Activated T-cell treated with anti-CD3 and anti-CD28 coated beads, Interleukin-2, amount 50 U/mL, for 1 hour (primary cell): ENCODE data around the gene PRKAR1B.
"Not testable (repeated sequence)": the region's sequence is repeated elsewhere in the genome, so short reads cannot be mapped to it uniquely, and the experiment has no call there.

ENCODE experiments used
- DNase-seq: peaks from one replicate; pipeline ENCODE4 v3.0.0-alpha.2; 2020

Gene PRKAR1B

DNA sequence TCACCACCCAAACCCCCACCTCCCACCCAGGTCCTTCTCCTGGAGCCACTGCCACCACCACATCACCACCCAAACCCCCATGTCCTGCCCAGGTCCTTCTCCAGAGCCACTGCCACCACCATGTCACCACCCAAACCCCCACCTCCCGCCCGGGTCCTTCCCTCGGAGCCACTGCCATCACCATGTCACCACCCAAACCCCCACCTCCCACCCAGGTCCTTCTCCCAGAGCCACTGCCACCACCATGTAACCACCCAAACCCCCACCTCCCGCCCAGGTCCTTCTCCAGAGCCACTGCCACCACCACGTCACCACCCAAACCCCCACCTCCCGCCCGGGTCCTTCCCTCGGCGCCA is 175.5 kb downstream of the PRKAR1B start:
- not testable (repeated sequence) for DNase-seq

DNA sequence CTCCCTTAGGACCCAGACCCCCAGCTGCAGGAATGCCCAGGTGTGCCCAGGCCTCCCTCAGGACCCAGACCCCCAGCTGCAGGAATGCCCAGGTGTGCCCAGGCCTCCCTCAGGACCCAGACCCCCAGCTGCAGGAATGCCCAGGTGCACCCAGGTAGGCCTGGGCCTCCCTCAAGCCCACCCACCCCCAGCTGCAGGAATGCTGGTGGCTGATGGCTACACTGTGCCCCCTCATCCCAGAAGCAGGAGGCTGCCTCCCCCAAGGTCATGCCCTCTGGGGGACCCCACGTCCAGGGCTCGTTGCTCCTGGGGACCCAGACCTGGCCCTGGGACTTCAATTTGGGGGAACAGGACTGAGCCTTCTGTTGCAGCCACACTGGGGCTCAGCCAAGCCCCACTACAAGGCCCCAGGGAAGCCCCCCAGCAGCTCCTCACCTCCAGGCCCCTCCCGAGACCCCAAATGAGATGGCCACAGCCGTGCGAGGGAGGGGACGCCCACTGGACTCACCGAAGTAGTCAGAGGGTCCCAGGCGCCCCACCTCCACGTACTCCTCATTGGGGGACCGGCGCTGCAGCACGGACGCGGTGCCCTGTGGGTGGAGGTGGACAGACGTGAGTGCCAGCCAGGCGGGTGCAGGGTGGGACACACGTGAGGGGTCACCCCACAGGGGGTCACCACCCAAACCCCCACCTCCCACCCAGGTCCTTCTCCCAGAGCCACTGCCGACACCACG is 176.0 kb downstream of the PRKAR1B start:
- no peak for DNase-seq

DNA sequence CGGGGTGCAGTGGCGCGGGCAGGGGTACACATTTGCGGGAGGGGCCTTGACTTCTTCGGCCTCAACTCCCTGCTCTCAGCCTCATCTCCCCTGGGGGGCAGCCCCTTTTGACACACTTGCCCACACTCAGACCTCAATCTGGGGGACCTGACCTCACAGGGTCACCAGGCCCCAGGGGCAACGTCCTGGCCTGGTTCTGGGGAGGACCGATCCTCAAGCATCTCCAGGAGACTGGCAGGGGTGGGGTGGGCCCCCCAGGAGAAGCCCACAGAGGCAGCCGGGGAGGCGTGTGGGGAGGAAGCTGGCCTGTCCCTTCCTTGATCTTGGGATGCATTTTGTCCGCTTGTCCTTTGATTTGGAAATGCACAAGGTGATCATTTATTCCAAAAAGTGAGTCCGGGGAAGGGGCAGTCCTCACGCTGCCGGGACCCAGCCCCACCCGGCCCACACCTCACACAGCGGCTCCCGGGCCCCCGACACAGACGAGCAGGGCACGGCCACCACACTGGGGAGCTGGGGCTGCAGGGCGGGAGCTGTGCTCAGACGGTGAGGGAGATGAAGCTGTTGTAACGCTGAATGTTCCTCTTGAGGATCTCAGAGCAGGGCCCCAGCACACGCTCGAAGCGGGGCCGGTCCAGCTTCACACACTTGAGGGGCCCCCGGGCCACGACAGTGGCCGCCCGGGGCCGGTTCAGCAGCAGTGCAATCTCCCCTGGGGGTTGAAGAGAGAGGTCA is 177.0 kb downstream of the PRKAR1B start:
- no peak for DNase-seq

DNA sequence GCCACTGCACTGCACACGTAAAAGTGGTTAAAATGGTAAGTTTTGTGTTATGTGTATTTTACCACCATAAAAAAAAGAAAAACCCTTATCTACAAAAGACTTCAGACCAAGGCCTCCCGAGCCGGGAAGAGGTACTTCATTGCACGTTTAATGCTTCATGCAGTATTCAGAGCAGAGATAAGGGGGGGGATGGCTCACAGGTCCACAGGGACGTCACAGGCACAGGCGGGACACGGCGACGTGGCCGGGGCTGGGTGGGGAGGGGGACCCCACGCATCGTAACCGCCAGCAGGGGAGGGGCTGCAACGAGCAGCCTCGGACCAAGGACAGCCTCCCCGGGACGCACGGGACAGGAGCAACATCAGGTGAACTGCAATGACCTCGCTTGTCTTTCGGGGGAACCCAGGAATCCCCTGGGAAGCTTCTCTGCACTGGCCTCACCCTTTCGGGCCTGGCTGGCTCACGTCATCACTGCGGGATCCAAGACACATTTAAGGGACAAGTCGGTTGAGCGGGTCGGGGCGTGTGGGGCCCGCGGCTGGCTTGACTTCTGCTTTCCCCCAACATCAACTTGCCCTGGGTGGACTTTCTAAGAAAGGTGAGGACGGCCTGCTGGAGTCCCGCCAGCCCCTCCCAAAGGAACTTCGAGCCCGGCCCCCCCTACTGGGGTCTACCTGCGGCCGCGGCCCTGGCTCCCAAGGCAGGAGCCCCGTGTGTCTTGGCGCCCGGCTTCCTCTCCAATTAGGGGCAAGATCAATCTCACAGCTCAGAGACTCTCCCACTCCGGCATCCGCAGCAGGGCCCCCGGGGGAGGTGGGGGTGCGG is 177.8 kb downstream of the PRKAR1B start:
- DNase-seq: no peak

DNA sequence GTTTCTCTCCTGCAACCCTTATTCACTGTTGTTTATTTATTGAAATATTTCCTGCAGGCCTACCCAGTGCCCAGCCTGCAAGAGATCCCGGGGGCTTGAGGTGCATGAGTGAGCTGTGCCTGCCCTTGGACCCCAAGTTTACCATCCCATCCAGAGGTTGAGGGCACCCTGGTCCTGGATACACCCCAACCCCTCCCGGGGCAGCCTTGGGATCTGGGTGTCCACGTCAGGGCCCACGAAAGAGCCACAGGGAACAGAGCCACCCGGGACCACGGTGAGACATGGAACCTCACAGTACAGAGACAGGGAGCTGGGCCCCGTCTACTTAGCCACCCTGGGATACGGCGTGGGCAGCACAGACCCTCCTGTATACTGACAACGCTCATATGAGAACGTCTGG is 178.7 kb downstream of the PRKAR1B start:
- DNase-seq: no peak

DNA sequence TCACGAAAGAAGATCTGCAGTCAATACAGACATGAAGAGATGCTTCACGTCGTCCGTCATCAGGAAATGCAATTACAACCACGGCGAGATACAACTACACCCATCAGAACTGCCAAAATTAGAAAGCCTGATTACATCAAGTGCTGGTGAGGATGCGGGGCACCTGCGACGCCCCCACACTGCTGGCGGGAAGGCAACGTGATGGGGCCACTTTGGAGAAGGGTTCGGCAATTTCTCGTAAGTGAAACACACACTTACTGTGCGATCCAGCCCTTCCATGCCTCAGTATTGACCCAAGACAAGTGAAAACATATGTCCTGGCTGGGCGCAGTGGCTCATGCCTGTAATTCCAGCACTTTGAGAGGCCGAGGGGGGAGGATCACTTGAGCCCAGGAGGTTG is 181.6 kb downstream of the PRKAR1B start:
- DNase-seq: no peak

DNA sequence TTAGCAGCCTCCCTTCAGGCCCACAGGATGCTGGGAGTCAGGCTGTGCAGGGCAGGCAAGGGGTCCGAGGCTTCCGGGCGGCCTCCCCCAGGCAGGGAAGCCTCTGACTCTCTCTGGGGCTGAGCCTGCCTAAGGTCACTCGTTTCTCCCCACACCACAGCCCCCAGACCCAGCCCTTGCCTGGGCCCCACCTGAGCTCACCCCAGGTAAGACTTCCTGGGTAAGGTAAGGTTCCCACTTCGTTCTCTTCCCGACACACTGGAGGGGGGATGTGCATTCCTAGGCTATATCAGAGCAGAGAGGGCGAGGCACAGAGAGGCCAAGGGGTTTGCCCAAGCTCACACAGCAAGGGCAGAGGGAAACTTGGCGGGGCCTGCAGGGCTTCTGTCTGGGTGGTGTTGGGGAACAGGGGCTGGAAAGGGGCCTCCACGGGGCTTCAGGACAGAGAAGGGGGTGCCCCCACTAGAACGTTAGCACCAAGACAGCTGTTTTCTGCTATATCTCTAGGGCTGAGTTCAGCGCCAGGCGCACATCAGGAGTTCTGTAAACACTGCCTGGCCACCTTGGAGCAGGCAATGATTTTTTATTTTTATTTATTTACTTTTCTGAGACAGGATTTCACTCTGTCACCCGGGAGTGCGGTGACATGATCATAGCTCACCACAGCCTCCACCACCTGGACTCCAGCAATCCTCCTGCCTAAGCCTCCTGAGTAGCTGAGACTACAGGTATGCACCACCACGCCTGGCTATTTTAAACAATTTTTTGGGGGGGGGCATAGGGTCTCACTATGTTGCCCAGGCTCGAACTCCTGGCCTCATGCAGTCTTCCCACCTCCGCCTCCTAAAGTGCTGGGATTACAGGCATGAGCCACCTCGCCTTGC is 182.5 kb downstream of the PRKAR1B start:
- DNase-seq: no peak

DNA sequence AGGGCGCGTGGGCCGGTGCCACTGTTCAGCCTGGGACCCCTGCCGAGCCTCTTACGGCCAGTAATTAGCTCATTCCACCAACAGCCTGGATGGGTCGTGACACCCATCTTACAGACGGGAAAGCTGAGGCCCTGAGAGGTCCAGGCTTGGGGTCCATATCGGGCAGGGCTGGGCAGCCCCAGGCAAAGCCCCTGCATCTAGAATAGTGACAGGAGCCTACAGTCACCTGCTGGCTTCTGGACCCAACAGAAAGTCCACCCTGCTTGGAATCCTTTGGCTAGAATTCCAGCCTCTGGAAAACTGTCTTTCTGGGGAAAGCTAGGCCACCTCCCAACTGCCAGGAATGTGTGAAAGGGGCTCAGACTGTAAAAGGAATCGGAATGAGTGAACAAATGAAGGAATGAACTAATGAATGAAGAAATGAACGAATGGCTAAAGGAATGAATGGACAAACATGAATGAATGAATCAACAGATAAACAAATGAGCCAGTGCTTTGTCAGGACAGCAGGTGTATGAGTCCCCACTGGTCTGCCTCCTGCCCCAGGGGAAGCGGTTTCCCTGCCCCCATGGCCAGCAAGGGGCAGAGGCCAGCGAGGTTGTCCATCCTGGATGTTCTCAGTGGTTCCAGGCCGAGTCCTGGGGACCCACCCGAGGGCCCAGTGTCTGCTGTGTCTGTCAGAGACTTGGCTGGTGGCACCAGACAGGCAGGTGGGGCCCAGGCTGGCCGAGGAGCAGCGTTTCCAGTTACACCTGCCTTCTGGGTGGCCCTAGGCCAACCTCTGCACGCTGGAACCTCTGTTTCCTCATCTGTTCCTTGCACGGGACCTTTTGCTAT is 183.4 kb downstream of the PRKAR1B start:
- no peak for DNase-seq

DNA sequence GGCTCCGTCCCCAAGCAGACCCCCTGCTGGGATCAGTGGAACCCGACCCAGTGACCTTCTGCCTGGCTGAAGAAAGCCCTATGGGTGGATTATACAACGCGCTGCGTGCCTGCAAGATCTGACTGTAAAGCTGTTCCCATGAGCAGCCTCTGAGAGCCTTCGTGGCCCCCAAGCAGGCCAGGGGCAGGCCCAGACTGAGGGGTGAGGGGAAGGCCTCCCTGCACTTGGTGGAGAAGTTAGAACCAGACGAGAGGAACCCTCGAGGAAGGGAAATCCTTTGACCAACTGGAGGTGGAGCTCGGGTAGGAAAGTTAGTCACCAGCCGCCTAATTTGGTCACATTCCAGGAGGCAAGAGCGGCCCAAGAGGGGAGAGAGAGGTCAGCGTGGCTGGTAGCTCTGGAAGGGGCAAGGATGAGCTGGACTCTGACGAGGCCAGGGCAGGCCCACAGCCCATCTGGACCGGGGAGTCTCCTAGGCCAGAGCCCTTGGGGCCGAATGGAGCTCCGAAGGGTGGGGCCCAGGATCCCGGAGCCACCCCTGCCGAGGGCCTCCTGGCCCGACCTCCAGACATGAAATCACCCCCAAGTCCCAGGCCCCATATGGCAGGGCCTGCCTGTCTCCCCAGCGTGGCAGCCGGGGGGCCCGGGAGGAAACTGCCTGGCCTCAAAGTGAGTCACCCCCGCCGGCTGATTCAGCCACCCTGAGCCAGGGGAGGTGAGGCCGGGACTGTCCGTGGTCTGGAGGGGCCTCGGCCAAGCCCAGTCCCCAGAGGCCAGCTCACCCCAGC is 184.2 kb downstream of the PRKAR1B start:
- DNase-seq: no peak

DNA sequence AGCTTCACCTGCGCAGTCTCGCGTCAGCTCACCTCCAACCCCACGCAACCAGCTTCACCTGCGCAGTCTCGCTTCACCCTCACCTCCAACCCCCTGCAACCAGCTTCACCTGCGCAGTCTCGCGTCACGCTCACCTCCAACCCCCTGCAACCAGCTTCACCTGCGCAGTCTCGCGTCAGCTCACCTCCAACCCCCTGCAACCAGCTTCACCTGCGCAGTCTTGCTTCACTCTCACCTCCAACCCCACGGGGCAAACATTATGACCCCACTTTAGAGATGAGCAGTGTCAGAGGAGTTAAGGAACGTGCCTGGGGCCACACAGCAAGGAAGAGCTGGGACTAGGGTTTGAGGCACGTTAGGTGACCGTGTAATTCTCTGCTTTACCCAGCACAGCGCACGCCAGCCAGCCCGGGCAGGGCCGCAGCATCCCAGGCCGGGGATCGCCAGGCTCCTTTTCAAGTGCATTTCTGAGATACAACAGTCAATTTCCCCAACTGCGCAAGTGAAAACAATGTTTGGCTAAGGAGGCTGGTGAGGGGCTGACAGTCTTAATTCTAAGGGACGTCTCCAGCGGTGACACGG is 184.9 kb downstream of the PRKAR1B start:
- no peak for DNase-seq

DNA sequence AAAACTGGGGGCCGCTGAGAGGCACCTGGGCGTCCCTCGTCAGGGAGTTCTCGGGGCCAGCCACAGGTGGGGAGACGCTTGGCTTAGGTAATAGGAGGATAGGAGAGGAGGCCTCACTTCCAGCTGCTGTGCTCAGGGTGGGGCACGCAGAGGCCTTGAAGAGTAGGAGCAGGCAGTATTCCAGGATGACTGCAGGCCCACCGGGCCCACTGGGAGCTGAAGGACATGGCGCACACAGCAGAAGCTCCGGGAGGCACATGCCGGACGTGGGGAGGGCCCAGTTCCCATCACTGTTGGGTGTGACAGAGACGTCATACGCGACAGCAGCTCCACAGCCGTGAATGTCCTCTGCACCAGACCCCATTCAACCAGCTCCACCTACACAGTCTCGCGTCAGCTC is 185.4 kb downstream of the PRKAR1B start:
- DNase-seq: no peak

DNA sequence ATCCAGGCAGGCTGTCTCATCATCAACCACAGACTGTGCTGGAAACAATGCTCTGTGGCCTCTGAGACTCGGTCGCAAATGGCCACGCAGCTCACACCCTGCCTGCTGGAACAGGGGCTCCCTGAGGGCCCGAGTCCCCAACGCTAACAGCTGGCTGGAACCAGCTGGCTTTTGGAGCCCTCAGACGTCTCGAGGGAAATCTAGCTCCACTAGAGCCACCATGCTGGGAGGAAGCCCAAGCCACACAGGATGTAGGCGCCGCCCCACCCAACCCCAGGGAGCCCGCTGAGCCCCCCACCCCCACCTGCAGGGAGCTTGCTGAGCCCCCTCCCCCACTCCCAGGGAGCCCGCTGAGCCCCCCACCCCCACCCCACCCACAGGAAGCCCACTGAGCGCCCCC is 186.1 kb downstream of the PRKAR1B start:
- DNase-seq: no peak

DNA sequence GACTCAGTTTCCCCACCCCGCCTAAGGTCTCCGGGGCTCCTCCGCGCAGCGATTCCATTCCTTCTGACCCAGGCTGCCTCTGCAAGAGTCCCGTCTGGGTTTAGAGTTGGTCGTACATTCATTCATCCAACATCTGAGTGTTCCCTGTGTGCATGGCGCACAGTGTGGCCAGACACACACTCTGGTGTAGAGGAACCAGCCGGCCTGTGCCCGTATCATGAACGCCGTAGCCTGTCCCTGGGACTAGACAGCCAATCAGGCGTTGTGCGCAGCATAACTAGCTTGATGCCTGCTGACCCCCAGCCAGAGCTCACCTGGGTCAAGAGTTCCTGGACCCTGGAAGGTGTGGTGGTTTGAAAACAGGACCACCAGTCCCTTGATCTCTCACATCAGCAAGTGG is 186.5 kb downstream of the PRKAR1B start:
- no peak for DNase-seq

DNA sequence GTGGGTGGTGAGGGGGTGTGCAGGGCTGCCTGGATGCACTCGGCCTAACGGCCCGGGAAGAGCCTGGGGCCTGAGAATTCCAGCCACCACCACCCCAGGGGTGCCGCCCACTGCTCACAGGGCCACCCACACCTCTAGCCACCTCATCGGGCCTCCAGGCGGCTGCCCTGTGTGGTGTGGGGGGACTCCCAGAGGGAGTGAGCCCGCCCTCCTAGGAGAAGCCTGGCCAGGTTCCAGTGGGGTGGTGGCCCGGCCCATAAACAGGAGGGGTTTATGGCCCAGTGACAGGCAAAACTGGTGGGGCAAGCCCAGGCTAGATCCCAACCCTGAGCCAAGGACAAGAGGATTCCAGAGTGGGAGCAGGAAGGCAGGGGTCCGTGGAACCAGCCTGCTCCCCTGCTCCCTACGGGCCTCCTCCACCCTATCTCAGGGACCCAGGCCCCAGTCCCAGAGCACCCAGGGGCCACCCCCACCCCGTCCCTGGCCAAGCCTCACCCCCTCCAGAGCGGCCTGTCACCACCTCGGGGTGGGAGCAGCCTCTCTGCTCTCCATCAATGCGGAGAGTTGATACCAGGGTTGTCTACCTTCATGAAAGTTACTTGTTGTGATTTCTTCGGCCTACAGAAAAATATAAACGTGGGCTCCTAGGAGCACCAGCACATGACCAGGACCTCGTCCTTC is 187.2 kb downstream of the PRKAR1B start:
- DNase-seq: no peak

DNA sequence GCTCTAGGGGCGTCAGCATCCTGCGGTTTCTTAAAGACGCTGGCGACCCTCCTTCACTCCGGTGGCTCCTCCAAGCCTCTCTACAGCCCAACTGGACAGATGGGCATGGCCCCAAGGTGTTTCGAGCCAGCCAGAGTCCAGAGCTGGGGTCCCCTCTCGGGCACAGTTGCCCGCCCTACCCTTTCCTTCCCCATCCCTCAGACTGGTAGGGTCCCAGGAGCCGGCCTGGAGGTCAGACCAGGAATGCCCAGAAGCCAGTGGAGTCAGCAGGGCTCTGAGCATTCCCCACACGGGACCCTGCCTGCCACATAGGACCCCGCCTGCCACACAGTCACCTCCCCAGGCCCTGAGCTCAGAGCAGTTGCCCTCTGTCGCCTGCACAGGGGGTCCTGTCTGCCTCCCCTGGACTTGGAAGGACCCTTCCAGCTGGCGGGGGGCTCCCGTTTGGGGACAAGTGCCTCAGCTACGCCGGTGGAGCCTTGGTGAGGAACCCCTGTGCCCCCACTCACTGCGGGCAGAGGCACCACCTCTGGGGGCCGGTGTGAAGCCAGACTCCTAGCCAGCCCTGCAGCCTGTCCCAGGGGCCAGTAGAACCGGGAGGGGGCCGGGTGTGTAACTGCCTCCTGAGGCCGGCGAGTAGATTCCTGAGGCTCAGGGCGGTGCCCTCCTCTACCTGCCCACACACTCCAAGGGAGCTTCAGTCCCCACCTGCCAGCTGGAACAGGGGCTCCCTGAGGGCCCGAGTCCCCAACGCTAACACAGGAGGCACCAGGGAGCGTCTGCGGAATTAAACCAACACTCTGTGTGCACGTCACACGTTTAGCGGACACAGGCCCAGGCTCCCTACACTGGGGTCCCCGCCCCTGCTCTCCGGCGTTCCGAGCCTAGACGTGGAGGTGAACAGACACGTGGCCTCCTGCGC is 188.1 kb downstream of the PRKAR1B start:
- no peak for DNase-seq

DNA sequence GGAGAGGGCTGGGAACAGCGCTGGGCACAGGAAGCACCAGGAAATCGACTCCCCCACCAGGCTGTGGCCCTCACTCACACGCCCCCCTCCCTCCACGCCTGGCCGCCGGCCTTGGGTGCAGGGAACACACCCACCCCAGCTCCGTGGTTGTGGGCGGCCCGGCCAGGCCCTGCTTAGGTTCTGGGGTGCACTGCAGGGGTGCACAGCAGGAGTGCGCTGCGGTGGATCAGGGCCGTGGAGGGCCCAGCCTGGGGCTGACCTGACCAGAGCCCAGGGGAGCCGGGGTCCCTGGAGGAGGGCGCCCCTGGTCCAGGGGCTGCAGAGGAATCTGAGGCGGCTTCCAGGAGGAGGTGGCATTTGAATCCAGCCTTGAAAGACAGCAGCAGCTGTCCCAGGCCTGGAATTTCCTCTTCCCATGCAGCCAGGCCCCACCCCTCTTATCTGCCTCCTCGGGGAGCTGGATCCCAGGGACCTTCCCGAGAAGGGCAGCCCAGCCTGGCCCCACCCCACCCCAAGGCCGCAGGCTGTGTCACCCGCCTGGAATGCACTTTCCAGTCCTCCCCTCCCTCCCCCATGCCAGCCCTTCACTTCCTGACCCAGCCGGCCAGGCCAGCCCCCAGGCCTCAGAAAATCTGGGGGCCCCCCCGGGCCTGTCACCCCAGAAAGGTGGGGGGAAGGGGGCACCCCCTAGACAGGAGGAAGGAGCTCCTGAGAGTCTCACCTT is 189.0 kb downstream of the PRKAR1B start:
- DNase-seq: no peak

DNA sequence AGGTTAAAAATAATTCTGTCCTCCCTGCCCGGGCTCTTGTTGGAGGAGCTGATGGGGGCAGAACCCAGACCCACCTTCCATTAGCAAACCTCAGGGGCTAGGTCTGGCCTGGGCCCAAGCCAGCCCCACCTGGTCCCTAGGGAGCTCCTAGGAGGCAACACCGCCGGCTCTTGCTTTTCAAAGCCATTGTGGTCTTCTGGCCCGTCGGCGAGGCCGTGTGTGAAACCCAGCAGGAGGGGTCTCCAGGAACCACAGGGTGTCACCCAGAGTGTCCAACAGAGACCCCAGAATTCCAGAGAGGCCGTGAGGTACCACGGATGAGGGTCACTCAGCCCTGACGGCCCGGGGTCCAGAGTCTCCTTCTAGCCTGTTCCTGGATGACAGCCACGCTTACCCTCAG is 190.8 kb downstream of the PRKAR1B start:
- no peak for DNase-seq

DNA sequence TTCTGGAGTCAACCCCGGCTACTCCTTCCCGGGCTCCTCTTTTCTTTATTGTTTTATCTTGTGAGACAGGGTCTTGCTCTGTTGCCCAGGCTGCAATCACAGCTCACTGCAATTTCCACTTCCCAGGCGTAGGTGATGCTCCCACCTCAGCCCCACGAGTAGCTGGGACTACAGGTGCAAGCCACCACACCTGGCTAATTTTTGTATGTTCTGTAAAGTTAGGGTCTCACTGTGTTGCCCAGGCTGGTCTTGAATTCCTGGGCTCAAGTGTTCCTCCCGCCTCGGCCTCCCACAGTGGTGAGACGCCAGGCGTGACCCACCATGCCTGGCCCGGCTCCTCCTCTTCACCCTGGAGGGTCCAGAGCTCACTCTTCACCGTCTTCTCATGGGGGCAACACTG is 192.1 kb downstream of the PRKAR1B start:
- DNase-seq: no peak
